ENCODE data around the gene SELP. TPM values are rescaled to one million over a fixed set of nuclear protein-coding genes. Genes with fewer than 3 reads are reported as not detected.
A peak's percentile ranks its signal among the peaks of the same experiment; 100 is the strongest.
"Not testable (repeated sequence)": the region's sequence is repeated elsewhere in the genome, so short reads cannot be mapped to it uniquely, and the experiment has no call there.

SELP gene
- total RNA-seq, 1 experiment from 2014 or later, result not detected

GRCh38 chr1:169662680-169663079 lies 32.8 kb upstream of the SELP start:
- not testable (repeated sequence) for H3K36me3 Mint-ChIP-seq (ENCODE audit: insufficient read depth in 1 of 3, low read depth in 3 of 3); H3K56ac ChIP-seq (ENCODE audit: insufficient read length, low read depth, low read length); H3T11ph ChIP-seq (ENCODE audit: low read length); H4K20me1 ChIP-seq (ENCODE audit: control insufficient read depth, insufficient read depth, insufficient read length); H4K5ac ChIP-seq (ENCODE audit: insufficient read length, low read depth, low read length); H2AFZ ChIP-seq (ENCODE audit: low read length); H2BK15ac ChIP-seq (ENCODE audit: low read depth, low read length); H3K27me3 ChIP-seq (ENCODE audit: insufficient read depth, low read length); H3K27ac Mint-ChIP-seq; H2AK5ac ChIP-seq (ENCODE audit: insufficient read length, low read length); H3K23ac ChIP-seq (ENCODE audit: insufficient read length, low read depth, low read length); H3K23me2 ChIP-seq (ENCODE audit: insufficient read length, low read depth, low read length, poor library complexity, severe bottlenecking); H3K4ac ChIP-seq (ENCODE audit: low read depth, low read length); H3K14ac ChIP-seq (ENCODE audit: insufficient read depth, low read length); H2BK20ac ChIP-seq (ENCODE audit: low read depth, low read length, poor library complexity, severe bottlenecking); H3K18ac ChIP-seq (ENCODE audit: insufficient read length, low read depth, low read length); H3K9me3 Mint-ChIP-seq; H2BK12ac ChIP-seq (ENCODE audit: insufficient read length, low read depth, low read length); H3K79me1 ChIP-seq (ENCODE audit: insufficient read depth, low read depth, low read length, poor library complexity, severe bottlenecking); H3K4me2 ChIP-seq (ENCODE audit: insufficient read depth, insufficient read length, low read length); H3K79me2 ChIP-seq (ENCODE audit: insufficient read depth, low read length); H2BK120ac ChIP-seq (ENCODE audit: low read depth, low read length, poor library complexity, severe bottlenecking); H3K27ac ChIP-seq (ENCODE audit: insufficient read length, low read depth, low read length); H4K91ac ChIP-seq (ENCODE audit: insufficient read length, low read depth, low read length); H3K9ac ChIP-seq (ENCODE audit: extremely low read depth, insufficient read length, low read length); H3K4me3 Mint-ChIP-seq; H3K4me1 ChIP-seq (ENCODE audit: insufficient read depth, low read length); H3K9me3 ChIP-seq (ENCODE audit: control insufficient read depth, low read depth, low read length); H2BK5ac ChIP-seq (ENCODE audit: insufficient read length, low read length); H4K8ac ChIP-seq (replicated peaks; ENCODE audit: insufficient read length, low read depth, low read length)
- H3K27me3 Mint-ChIP-seq (ENCODE audit: low read depth), result peaks cover 45% of the 10 kb centered on the region
- WGBS (ENCODE audit: extremely low coverage, insufficient read length, low lambda C conversion rate), result no CpG with 5 or more reads among the region's 8 CpGs
- DNase-seq, result peak; percentile 54
- peaks cover 15 to 22% of the 10 kb centered on the region in 2 experiments for H3K4me1 Mint-ChIP-seq

GRCh38 chr1:169661066-169661465 lies 31.1 kb upstream of the SELP start:
- not testable (repeated sequence) for H4K20me1 ChIP-seq (ENCODE audit: control insufficient read depth, insufficient read depth, insufficient read length); H2BK15ac ChIP-seq (ENCODE audit: low read depth, low read length); H3K9me3 Mint-ChIP-seq; H3K4ac ChIP-seq (ENCODE audit: low read depth, low read length); H3K27ac Mint-ChIP-seq; H2BK12ac ChIP-seq (ENCODE audit: insufficient read length, low read depth, low read length); H4K5ac ChIP-seq (ENCODE audit: insufficient read length, low read depth, low read length); H2BK20ac ChIP-seq (ENCODE audit: low read depth, low read length, poor library complexity, severe bottlenecking); H3K4me3 Mint-ChIP-seq; H3T11ph ChIP-seq (ENCODE audit: low read length); H3K14ac ChIP-seq (ENCODE audit: insufficient read depth, low read length); H2AFZ ChIP-seq (ENCODE audit: low read length); DNase-seq; H3K79me1 ChIP-seq (ENCODE audit: insufficient read depth, low read depth, low read length, poor library complexity, severe bottlenecking); H3K4me1 ChIP-seq (ENCODE audit: insufficient read depth, low read length); H3K36me3 Mint-ChIP-seq (ENCODE audit: insufficient read depth in 1 of 3, low read depth in 3 of 3); H3K9me3 ChIP-seq (ENCODE audit: control insufficient read depth, low read depth, low read length); H3K27me3 ChIP-seq (ENCODE audit: insufficient read depth, low read length); H2BK120ac ChIP-seq (ENCODE audit: low read depth, low read length, poor library complexity, severe bottlenecking); H4K91ac ChIP-seq (ENCODE audit: insufficient read length, low read depth, low read length); H3K18ac ChIP-seq (ENCODE audit: insufficient read length, low read depth, low read length); H2AK5ac ChIP-seq (ENCODE audit: insufficient read length, low read length); H4K8ac ChIP-seq (replicated peaks; ENCODE audit: insufficient read length, low read depth, low read length); H2BK5ac ChIP-seq (ENCODE audit: insufficient read length, low read length); H3K79me2 ChIP-seq (ENCODE audit: insufficient read depth, low read length); H3K56ac ChIP-seq (ENCODE audit: insufficient read length, low read depth, low read length); H3K9ac ChIP-seq (ENCODE audit: extremely low read depth, insufficient read length, low read length); H3K23ac ChIP-seq (ENCODE audit: insufficient read length, low read depth, low read length); H3K23me2 ChIP-seq (ENCODE audit: insufficient read length, low read depth, low read length, poor library complexity, severe bottlenecking); H3K4me2 ChIP-seq (ENCODE audit: insufficient read depth, insufficient read length, low read length); H3K27ac ChIP-seq (ENCODE audit: insufficient read length, low read depth, low read length)
- peaks cover 18 to 27% of the 10 kb centered on the region in 2 experiments for H3K4me1 Mint-ChIP-seq
- no CpG with 5 or more reads among the region's 16 CpGs for WGBS (ENCODE audit: extremely low coverage, insufficient read length, low lambda C conversion rate)
- peaks cover 55% of the 10 kb centered on the region for H3K27me3 Mint-ChIP-seq (ENCODE audit: low read depth)

Measured in H9 (cell line).